HL-60 (cell line): ENCODE results near the gene AHSP.
"Not testable (repeated sequence)": the region's sequence is repeated elsewhere in the genome, so short reads cannot be mapped to it uniquely, and the experiment has no call there.

ENCODE experiments used
- DNase-seq, 2 experiments: peaks; one replicate each; pipeline ENCODE4 v3.0.0-alpha.2; 2010 to 2020; ENCODE audit warnings: low read depth in 1 of 2, low spot score in 1 of 2
- H3K27ac ChIP-seq: fragments of 250-450 bp; sonication (Bioruptor Pico); replicated peaks from 2 replicates; pipeline ENCODE4 v1.5.1; 2020; ENCODE audit warnings: mild to moderate bottlenecking, moderate library complexity
- H3K27me3 ChIP-seq: fragments of 250-450 bp; sonication (Bioruptor Pico); 2 replicates; pipeline ENCODE4 v1.5.1; 2021; ENCODE audit warnings: mild to moderate bottlenecking, moderate library complexity; ENCODE audit not compliant: insufficient read depth, poor library complexity, severe bottlenecking
- H3K4me3 ChIP-seq: replicated peaks from 2 replicates; pipeline ENCODE4 v1.5.1; 2011; ENCODE audit warnings: mild to moderate bottlenecking, control low read depth, low read length; ENCODE audit not compliant: insufficient read depth
- CTCF ChIP-seq: IDR thresholded peaks from one replicate; pipeline ENCODE4 v1.5.1; 2011; ENCODE audit warnings: low read length, control low read depth, inconsistent platforms; ENCODE audit not compliant: insufficient read depth
- GABPA ChIP-seq: IDR thresholded peaks from 2 replicates; pipeline ENCODE4 v1.6.1; 2012; ENCODE audit warnings: low read depth
- POLR2AphosphoS5 ChIP-seq: IDR thresholded peaks from 2 replicates; pipeline ENCODE4 v1.6.1; 2012; ENCODE audit warnings: low read depth
- REST ChIP-seq: IDR thresholded peaks from 2 replicates; pipeline ENCODE4 v1.6.1; 2012; ENCODE audit warnings: low read depth; ENCODE audit not compliant: insufficient replicate concordance
- SPI1 ChIP-seq: IDR thresholded peaks from 2 replicates; pipeline ENCODE4 v1.6.1; 2012; ENCODE audit warnings: low read depth, mild to moderate bottlenecking, borderline replicate concordance

The AHSP gene

GRCh38 chr16:31502981-31503380, 24.7 kb upstream of the AHSP start:
- Histone ChIP-seq H3K27me3 (no peaks in the 10 kb centered on the region), H3K4me3 (no peak overlapping the region), H3K27ac (no peak overlapping the region)
- TF ChIP-seq CTCF (no peak), REST (no peak), GABPA (no peak), POLR2AphosphoS5 (no peak), SPI1 (no peak)
- DNase-seq: no peak

GRCh38 chr16:31503555-31503954, 24.1 kb upstream of the AHSP start:
- not testable (repeated sequence) for H3K27me3 ChIP-seq, H3K4me3 ChIP-seq, DNase-seq, H3K27ac ChIP-seq

GRCh38 chr16:31504159-31504558, 23.5 kb upstream of the AHSP start:
- TF ChIP-seq POLR2AphosphoS5: no peak
- TF ChIP-seq GABPA: no peak
- no peak for TF ChIP-seq SPI1
- no peak for TF ChIP-seq REST
- no peak for TF ChIP-seq CTCF
- Histone ChIP-seq H3K27me3 (no peaks in the 10 kb centered on the region), H3K27ac (no peak overlapping the region), H3K4me3 (no peak overlapping the region)
- no peak for DNase-seq

- no peaks in the 10 kb centered on the region for H3K27me3 ChIP-seq
- DNase-seq: peak in 1 of 2 experiments; percentile 32
- H3K27ac ChIP-seq: peak overlapping the region; percentile 47
- TF ChIP-seq GABPA (peak; percentile 27; the same call in 1 of the 2 replicates), SPI1 (peak; percentile 69), REST (no peak), CTCF (no peak), POLR2AphosphoS5 (no peak)
- H3K4me3 ChIP-seq: no peak overlapping the region
Observed at GRCh38 chr16:31505483-31505882, 22.2 kb upstream of the AHSP start.
